Inflammatory macrophage treated with lipopolysaccharide for 4 hours (primary cell): ENCODE results near the gene BCAR1.
"Not testable (repeated sequence)": the region's sequence is repeated elsewhere in the genome, so short reads cannot be mapped to it uniquely, and the experiment has no call there.

Experiments
- DNase-seq: peaks from one replicate; pipeline ENCODE4 v3.0.0-alpha.2; 2020

BCAR1 gene

DNA sequence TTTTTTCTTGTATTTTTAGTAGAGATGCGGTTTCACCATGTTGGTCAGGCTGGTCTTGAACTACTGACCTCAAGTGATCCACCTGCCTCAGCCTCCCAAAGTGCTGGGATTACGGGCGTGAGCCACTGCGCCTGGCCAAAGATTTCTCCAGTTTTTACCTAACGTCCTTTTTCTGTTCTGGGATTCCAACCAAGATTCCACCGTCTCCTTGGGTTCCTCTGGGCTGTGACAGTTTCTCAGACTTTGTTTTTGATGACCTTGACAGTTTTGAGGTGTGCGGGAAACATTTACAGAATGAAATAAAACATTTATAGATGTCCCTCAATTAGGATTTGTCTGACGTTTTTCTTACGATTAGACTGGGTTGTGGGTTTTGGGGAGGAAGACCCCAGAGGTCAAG lies 17.9 kb upstream of the BCAR1 start:
- not testable (repeated sequence) for DNase-seq

DNA sequence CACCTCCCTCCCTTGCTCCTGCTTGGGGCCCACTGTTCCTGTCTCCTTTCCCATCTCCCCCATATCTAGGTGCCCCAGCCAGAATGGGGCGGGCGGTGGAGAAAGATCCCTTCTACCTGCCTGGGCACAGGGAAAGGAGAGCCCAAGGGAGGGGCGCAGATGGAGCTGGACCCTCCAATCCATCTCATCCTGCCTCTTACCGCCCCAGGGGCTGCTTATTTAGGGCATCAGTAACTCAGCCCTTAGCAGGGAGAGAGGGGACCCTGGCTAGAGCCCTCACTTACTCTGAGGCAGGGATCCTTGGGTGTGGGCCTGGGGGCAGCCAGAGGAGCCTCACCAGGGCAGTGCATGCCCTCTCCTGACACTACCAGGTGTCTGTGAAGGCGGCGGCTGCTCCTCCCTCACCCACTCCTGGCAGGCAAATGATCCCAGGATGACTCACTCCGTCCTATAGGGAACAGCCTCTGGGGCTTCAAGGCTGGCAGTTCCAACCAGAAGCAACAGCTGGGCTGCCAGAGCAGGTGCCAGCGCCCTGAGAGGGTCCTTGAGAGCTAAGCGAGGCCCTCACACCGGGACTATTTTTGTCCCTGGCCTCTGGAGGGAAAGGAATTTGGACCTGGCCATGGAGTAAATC lies 16.3 kb upstream of the BCAR1 start:
- no peak for DNase-seq

DNA sequence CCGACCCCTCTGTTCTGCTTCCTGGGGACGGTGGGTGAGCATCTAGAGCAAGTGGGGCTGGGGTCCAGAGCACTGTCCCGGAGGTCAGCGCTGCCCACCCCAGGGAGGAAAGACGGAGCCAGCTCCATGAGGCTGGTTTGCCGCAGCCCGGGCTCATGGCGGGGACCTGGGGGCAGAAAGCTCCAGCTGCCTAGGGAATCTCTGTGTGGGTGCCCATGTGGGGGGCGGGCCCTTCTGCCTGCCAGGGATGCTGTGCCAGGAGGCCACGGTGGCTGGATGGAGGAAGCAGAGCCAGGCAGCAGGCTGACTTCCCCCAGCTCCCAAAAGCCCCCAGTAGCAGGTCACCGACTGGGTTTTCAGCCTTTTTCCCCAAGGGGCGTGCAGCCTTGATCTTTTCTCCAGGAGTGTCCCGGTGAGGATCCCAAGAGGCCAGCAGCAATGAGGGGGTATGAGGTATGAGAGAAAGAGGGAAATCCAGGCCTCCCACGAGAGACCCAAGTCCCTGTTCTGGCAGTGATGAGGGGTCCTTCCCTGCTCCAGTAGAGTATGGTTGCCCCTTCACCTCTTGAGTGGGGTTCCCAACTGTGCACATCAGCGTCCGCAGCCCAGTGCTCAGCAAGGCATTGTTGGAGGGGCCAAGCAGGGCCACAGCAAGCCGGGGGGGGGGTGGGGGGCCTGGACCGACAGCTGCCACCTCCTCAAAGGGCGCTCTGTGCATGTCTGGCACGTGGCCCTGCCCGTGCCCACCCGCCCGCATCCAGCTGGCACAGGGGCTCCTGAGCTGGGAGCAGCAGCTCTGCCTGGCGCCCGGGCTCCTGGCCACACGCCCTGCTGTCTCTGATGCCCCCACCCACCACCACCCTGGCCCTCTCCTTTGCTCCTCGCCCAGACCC lies 15.6 kb upstream of the BCAR1 start:
- DNase-seq: no peak

DNA sequence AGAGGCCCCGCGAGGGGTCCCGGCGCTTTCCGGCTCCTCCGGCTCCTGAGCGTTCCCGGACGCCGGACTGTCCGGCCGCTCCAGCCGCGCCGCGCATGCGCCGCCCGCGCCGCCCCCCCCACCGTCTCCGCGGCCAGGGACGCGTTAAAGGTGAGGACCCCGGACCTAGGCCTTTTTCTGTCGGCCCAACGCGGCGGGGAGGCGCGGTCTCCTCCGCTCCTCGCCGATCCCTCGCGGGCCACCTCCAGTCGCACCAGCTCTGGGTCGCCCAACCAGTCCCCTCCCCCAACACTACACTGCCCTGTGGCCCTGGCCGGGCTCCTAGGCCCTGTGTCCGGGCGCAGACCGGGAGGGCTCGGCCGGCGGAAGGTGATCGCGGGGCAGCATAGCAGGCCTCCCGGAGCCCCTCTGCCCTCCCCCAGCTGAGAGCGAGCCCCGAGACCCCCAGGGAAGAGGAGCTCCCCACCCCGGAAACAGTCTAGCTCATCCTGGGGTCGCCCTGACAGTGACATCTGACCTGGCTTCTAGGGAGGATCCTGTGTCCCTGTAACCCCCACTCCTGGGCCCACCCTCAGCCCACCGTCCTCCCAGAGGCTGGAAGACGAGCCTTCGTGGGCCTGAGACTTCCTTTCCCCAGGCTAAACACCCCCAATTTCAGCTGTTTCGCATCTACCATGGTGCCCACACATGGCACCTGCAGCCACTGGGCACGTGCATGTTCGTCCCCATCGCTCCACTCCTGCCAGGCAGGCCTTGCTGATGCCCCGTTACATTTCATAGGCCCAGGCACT lies 14.7 kb upstream of the BCAR1 start:
- peak; percentile 22 for DNase-seq

DNA sequence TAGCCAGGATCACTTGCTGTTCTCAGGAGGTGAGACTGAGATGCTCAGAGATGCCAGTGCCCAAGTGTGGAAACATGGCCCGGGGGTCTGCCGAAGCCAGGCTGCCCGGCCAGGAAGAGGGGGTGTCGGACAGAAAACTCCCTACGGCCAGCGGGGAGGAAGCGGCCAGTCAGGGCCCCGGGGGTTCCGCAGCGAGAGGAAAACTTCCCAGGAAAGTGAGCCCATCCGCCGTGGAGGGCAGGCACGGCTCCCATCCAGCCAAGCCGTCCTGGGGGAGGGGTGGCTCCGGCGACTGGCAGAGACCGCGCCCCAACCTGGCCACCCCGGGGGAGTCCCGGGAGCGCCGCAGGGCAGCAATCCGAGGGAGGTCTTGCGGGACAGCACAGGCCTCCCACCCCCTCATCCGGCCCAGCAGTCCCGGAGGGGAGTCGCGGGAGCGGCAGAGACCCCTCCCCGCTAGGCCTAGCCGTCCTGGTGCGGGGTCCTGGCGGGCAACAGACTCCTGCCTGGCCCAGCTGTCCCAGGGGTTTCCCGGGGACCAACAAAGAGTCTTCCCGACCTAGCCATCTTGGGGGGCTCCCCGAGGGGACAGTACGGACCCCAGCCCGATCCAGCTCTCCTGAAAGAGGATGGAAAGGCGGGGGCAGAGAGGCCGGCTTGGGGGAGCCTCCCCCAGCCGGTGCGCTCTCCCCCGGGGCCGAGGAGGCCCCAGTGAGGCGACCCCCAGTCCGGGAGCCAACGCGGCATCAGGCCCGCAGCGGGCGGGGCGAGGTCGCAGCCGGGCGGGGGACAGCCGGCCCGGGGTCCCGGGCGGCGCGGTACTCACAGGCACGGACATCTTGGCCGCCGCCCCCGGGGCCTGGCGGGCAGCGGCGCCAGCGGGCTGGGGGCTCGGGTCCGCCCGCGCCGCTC lies 13.8 kb upstream of the BCAR1 start:
- DNase-seq: no peak

DNA sequence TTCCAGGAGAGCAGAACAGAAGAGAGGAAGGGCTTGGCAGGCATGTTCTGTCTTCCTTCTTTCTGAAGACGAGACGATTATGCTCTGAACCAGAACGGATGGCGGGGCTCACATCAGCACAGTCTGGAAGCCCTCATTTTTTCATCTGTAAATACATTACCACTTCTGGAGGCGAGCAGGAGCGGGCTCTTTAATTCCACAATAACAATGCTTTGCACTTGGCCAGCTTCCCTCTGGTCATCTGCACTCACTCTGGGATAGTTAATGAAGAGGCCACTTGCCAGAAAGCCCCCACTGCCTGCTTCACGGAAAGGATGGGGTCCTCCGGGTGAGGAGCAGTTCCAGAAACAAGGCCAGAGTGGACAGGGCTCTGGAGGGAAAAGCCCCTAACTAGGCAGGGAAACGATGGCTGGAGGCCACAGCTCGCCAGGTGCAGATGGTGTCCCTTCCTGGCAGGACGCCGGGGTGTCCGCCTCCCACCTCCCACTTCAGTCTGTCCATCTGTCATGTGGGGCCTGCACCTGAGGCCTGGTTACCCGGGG lies 13.1 kb upstream of the BCAR1 start:
- no peak for DNase-seq

DNA sequence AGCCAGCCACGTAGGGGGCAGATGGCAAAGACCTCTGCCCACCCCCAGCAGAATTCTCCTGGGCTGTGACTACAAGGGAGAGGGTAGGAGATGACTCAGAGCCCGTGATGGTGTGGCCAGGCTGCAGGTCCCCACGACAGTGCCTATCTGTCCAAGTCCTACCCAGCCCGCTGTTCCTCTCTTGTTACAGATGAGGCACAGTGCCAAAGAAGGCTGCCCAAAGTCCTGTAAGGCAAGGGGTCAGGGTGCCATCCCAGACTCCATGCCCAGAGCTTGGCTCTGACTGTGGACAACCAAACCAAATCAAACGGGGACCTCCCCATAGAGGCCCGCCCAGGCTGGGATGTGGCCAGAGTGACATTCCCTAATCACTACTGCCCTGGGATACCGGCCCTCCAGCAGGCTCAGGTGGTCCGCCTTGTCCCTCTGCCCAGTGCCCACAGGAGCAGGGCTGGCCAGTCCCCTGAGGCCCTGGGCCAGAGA lies 12.6 kb upstream of the BCAR1 start:
- DNase-seq: no peak

DNA sequence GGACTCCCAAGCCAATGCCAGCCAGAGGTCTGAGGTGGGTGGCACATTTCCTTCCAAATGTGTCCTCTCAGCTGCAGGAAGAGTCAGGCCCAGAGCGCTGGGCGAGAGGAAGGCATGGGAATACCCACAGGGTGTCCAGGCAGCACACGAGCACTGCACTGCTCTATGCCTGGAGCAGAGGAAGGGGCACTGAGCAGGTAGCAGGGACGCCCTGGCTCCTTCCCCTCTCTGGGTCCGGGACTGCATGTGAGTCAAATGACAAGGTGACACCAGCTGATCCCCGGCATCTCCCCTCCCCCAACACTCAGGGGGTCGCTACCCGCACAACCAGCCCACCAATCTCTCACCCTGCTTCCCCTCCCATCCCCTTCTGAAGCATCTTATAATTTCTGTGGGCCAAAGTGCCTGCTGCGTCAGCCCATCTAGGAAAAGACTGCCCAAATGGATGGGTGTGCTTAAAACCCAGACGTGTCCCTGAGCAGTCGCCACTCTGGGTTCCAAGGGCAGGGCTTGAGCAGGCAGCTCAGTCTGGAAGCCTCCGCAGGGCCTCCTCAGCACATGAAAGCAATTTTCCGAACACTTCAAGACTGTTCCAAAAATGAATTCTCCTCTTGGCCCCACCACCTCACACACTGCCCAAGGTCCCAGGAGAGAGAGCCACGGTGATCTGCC lies 12.0 kb upstream of the BCAR1 start:
- no peak for DNase-seq

DNA sequence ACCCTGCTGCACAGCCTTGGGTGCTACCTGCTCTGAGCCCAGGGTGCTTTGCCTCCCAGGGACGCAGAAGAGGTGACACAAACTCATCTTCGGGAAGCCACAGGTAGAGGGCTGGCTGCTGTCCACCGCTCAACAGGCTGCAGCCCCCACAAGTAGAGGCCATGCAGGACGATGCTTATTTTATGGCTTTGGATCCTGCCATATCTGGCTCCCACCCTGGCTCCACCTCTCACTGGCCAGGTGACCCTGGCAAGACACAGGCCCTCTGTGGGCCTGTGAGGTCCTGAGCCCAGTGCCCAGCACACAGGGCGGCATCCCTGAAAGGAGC lies 11.3 kb upstream of the BCAR1 start:
- no peak for DNase-seq

DNA sequence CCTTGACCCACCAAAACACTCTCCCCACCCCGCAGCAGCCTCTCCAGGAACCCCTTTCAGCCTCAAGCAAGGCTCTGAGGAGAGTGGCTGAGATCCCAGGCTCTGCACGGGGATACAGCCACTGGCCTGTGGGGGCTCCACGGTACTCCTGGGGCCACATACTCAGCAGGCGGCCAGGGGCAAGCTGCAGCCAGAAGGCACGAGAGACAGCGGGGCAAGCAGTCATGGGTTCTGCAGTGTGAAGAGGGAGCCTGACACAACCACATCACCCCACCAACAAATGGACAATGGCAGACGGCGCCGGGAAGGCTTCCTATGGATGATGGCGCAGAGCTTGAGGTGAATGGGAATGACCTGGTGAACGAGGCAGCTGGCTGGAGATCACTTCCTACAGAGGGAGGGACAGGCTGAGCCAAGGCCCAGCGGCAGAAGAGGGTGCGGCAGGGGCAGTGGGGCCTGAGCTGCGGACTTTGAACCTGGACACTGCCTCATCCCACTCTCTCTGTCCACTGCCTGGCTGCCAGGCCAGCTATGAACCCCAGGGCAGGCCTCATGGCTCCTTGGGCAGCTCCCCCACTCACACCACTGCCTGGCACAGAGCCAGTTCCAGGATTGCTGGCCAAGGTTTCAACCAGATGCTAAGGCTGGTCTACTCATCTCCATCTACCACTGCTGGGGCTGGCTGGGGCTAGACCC lies 10.8 kb upstream of the BCAR1 start:
- no peak for DNase-seq

DNA sequence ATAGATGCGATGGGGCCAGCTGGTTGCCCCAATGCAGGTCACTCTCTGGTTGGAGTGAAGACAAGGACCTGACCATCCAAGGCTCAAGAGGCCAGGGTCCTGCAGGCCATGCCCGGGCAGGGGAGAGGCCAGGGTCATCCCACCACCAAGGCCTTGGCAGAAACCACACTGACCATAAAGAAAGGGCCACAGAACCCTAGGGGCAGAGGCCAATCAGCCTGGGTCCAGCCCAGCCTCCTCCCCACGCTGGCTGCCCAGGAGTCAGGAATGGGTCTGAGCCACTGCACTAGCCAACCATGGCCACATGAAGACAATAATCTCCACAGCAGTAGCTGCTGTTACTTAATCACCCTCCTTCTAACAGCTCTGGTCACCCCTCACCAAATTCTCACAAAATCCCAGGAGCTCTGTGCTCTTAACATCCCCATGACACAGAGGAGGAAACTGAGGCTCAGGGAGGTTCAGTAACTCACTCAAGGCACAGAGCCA lies 10.2 kb upstream of the BCAR1 start:
- no peak for DNase-seq

DNA sequence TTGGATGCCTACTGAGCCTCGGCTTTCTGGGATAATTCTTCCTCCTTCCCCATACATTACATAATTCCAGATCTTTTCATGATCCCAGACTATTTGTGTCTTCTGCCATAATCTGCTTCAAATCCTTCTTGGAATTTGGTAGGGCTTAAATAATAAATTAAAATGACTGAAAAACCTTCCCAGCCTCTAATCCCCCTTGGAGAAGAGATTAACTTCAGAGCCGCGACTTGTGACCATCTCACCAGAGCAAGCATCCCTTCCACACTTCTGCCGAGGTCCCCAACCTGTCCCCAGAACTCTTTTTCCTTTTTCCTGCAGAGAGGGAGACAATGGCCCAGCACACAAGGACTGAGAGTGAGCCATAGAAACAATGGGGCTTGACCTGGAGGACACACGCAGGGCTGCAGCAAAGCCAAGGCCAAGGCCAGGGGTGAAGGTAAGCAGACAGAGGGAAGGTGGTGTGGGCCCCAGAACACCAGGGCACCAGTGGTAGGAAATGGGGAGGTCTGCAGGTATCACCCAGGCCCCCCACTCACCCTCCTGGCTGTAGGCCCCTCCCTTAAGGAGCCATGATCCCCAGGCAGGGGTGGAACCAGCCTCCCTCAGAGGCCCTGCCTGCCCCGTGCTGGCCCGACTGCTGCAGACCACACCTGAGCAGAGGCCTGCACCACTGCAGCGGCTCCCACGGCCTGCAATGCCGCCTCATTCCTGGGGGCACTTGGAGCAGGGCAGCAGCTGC lies 9.6 kb upstream of the BCAR1 start:
- no peak for DNase-seq

DNA sequence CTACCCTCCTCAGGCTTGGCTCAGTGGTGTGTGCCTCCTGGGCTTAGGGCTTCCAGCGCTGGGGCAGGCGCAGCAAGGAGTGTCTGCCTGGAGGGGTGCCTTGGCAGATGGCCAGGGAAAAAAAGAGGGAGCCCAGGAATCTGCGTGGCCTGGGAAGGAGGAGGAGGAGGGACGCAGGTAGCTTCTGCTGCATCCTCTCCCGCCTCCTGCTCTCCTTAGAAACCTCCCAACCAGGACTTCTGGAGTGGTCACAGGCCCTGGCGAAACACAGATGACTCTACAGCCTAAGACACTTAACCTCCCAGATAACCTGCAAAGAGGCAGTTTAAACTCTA lies 7.3 kb upstream of the BCAR1 start:
- DNase-seq: no peak

DNA sequence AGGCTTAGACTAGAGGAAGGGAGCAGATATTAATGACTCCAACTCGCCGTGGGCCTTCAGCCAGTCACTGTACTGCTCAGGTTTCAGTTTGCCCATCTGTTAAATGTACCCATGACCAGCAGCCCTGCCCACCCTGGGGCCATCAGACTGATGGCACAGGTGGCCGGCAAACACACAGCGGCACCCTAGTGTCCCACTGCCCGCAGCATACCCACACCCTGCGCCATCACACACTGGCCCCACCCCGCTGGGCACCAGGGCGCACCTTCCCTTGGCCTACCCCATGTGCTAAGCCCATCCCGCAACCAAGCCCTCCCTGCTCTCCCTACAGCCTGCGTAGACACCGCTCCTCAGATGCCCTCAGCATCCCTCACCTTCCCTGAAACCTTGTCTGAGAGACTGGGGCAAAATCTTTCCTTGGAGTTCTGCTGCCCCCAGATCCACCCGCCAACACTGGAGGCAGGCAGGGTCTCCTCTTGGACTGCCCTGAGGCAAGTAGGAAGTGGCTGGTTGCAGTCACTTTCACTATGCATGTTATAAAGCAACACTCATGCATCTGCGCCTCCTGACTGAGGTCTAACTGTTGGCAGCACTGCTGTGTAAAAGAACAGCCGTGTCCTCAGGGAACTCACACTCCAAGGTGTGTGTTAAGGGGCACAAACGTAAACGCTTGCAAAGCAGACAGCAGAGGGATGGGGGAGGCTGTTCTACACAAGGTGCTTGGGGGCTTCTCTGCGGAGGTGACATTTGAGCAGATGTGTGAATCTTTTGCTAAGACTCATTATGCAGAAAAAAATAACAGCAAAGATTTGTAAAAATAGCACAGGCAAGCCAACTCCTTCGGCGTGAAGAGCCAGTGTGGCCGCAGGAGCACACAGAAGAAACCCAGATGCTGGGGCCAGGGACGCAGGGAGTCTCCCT lies 6.7 kb upstream of the BCAR1 start:
- DNase-seq: no peak

DNA sequence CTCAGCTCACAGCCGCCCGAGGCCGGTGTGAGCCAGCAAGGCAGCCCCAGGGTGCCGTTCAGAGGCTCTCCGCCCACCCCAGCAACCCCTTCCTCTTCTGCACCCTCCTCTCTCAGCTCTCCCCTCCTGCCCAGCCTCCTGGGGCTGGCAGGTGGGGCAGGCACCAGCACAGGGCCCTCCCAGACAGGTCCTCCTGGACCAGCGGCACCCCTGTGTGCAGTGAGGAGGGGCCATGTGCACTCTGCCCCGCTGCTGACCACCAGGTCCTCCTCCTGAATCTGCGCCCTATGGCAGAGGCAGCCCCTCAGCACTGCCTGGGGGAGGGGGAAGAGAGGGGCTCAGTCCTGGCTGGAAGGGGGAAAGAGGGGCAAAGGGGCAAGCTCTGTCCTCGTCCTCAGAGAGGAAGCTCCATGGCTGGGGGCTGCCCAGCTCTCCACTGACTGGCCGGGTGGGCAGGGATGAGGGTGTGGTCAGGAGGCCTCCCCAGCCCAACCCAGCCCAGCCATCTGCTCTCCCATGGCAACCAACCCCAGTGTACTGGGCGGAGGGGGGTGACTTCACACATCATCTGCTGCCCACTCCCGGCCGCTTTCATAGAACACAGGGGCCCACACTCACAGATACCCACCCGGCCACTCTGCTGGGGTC lies 5.4 kb upstream of the BCAR1 start:
- no peak for DNase-seq

DNA sequence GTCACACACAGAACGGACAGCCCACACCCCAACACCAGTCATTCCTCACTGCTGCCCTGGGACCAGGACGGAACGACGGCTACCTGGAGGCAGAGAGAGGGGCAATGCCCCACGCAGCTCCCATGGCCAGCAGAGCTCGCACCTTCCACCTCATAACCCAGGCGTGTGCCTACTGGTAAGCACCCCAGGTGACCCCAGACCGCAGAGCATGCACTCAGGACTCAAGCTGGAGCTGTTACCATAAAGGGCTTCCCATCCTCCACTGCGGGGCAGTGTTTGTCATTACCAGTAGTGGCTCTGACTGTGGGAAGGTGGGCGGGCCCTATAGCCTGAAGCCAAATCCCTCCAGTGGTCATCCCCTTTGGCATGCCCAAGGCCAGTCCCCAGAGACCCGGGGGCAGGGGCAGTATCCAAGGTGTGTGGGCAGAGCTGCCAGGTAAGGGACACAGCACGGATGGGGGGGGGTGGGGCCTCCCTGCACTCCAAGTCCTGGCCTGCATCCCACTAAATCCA lies 4.7 kb upstream of the BCAR1 start:
- no peak for DNase-seq

DNA sequence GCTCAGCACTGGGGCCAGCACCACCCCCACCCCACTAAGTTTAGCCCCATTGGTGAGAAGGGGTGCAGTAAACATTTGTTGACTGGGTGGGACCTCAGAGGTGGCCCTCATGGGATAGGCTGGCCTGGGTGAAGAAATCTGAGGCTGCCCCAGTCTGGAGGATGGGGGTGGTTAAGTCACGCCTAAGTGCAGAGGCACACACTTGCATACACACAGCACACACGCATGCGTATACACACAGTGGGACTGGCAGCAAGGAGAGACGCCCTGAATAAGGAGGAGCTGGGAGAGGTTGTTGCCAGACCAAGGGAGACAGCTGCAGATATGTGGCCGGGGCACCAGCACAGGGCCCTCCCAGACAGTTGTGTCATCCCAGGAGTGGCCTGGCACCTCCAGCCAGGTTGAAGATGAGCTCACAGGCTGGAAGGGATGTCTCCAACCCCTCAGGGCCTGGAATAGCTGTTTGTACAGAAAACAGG lies 3.0 kb upstream of the BCAR1 start:
- DNase-seq: no peak
